Esophagus muscularis mucosa (tissue), 4 donors: ENCODE results near the gene UNC13A.

ENCODE experiments used
- EP300 ChIP-seq: sonication (generic); formaldehyde crosslinking; IDR thresholded peaks from one replicate; pipeline ENCODE4 v1.6.1; 2017; ENCODE audit warnings: antibody characterized with exemption
- POLR2A ChIP-seq: fragments of 450-650 bp; IDR thresholded peaks from one replicate; pipeline ENCODE4 v1.6.1; 2017; ENCODE audit warnings: antibody characterized with exemption, moderate library complexity, mild to moderate bottlenecking, low read depth
- TF ChIP-seq, protein P1 (sequence below), 3 experiments: fragments of 200-600 bp in 2 of 3; fragments of 450-650 bp in 1 of 3; sonication (generic) in 2 of 3; IDR thresholded peaks; one replicate each; pipeline ENCODE4 v1.5.1; 2017 to 2019; ENCODE audit warnings: antibody characterized with exemption in 3 of 3, mild to moderate bottlenecking in 2 of 3, moderate library complexity in 1 of 3

GRCh38 chr19:17720440-17720839, 32.3 kb upstream of the UNC13A start:
- TF ChIP-seq, protein P1, sequence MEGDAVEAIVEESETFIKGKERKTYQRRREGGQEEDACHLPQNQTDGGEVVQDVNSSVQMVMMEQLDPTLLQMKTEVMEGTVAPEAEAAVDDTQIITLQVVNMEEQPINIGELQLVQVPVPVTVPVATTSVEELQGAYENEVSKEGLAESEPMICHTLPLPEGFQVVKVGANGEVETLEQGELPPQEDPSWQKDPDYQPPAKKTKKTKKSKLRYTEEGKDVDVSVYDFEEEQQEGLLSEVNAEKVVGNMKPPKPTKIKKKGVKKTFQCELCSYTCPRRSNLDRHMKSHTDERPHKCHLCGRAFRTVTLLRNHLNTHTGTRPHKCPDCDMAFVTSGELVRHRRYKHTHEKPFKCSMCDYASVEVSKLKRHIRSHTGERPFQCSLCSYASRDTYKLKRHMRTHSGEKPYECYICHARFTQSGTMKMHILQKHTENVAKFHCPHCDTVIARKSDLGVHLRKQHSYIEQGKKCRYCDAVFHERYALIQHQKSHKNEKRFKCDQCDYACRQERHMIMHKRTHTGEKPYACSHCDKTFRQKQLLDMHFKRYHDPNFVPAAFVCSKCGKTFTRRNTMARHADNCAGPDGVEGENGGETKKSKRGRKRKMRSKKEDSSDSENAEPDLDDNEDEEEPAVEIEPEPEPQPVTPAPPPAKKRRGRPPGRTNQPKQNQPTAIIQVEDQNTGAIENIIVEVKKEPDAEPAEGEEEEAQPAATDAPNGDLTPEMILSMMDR (IDR thresholded peaks at IDR 0.05), result no peak
- TF ChIP-seq POLR2A (no peak), EP300 (no peak)
